Fibroblast of the conjunctiva (primary cell): ENCODE measurements around the gene NOTCH1.

Experiments
- DNase-seq: peaks from one replicate; pipeline ENCODE4 v3.0.0-alpha.2; 2010; ENCODE audit warnings: low read depth

NOTCH1 gene

DNA sequence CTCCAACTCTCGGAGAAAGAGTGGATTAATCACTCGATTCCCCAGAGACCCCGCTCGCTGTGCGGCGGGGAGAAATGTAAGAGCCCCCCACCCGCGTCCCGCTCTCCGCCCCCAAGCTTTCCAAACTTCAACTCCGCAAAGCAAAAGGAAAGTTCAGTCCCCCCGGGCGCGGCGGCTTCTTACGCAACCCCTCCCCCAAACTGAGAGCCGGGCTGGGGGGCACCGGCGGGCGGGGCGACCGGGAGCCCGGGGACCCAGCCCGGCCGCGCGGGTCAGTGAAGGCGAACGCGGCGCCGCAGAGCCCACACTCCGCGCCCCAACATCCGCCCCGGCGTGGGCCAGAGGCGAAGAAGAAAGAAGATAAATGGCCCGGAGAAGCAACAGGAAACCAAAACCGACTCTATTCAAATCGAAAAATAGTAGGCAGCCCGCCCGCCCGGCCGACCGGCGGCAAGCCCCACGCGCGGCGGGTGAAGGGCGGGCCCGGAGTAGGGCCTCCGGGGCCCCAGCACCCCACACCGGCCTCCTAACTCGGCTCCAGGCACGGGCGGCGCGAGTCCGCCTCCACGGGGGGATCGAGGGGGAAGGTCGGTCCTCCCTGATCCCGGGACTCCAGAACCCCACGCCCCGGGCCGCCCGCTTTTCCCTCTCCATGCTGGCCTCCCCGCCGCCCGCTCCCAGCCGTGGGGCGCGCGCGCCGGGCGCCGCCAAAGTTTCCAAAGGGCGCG, 720 bp downstream of the NOTCH1 start:
- no peak for DNase-seq

DNA sequence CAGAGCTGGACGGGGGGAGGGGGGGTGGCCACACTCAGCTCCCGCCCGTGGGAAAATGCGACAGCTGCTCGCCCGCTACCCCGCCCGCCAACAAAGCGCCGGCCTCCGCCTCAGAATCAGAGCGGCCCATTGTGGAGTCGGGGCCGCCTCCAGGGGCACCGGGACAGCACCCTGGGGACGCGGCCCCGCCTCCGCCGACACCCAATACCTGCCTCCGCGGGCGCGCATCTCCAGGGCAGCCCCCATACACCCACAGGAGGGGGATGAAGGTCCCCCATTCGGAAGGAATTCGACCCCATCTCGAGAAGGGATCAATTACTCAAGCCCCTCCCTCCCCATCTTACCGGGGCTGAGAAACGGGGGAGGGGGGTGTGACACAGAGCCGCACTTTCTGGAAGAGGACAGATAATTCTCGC, 1.3 kb downstream of the NOTCH1 start:
- DNase-seq, result no peak

- DNase-seq, result no peak
Measured at GRCh38 chr9:136543830-136544547, 1.9 kb downstream of the NOTCH1 start.

- DNase-seq, result no peak
Measured at GRCh38 chr9:136543280-136543679, 2.6 kb downstream of the NOTCH1 start.

DNA sequence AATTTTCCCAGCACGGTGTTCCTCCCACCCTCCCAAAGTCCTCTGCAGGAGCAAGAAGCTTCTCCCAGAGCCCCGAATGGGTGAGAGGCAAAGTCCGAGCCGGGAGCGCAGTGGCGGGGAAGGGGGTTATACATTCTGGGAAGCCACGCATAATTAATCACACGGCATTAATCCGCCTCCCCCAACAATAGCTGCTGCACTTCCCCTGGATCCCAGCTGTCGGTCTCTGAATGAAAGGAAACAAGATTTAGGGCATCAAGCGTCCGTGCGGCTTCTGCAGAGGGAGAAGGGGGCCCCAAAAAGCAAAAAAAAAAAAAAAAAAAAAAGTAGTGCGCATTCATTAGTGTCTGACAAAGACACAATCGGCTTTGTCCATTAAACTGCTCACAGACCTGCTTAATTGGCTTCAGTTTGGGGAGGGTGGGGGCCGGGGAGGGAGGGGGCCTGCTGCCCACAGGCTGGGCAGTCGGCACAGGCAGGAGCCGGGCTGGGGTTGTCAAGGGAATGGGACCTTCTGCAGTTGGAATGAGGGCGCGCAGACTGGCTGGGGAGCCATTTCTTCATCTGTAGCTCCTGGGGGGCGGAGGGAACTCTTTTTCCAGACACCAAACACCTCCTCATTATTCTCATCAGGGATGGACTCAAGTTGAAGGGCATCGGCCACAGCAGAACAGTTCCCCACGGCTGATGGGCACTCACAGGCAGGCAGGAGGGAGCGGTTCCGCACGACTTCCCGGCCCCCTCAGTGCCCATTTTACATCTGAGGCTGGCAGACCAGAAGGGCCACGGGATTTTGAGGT, 3.4 kb downstream of the NOTCH1 start:
- DNase-seq, result no peak

- DNase-seq, result no peak
Measured at GRCh38 chr9:136541709-136542108, 4.1 kb downstream of the NOTCH1 start.

DNA sequence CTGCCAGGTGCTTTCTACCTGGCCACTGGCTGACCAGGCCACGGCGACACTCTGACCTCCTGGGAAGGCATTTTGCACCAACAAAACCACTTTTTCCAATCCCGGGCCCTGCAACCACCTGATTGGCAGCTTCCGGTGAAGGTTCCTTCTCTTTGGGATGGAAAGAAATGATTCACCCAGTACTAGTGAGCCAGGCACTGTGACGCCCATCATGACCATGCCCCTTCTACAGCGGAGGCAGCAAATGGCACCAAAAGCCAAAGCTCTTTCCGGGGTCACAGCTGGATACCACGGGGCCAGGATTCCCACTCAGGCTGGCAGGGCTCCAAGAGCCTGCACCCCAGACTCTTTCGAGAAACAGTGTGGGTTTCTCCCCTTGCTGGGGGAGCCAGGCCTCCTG, 4.7 kb downstream of the NOTCH1 start:
- DNase-seq, result no peak

- DNase-seq, result no peak
Measured at GRCh38 chr9:136539427-136540421, 6.1 kb downstream of the NOTCH1 start.

DNA sequence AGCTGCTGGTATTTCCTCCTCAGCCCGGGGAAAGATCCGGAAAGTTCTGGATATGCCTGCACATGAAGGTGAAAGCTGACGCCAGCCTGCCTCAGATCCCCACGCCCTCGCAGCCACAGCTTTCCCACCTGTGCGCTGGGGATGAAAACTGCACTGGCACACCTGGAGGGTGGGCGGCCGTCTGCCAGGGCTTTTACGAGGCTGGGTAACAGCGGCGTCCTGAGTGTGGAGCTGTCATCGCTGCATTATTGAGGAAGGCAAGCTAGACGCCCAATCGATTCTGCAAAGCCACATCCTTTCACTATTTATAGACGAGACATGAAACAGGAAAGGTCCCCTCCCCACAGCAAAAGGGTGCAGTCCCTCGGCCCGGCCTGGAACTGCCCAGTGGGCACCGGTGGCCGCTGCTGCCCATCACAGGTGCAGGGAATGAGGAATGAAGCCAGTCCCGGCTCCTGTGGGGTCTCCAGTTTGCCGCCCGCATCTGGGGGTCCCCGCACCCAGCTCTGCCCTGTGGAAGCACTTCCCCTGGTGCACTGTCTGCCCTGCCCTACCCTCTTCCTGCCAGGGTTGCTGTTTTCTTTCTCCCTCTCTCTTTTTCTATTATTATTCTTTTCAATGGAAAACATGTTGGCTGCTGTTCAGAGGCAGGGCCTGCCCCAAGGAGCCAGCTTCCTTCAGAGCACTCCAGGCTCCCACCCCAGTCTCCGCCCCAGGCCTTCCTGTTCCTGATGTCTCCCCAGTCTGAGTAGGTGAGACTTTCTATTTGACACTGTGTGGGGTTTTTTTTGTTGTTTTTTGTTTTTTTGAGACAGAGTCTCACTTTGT, 7.0 kb downstream of the NOTCH1 start:
- no peak for DNase-seq

DNA sequence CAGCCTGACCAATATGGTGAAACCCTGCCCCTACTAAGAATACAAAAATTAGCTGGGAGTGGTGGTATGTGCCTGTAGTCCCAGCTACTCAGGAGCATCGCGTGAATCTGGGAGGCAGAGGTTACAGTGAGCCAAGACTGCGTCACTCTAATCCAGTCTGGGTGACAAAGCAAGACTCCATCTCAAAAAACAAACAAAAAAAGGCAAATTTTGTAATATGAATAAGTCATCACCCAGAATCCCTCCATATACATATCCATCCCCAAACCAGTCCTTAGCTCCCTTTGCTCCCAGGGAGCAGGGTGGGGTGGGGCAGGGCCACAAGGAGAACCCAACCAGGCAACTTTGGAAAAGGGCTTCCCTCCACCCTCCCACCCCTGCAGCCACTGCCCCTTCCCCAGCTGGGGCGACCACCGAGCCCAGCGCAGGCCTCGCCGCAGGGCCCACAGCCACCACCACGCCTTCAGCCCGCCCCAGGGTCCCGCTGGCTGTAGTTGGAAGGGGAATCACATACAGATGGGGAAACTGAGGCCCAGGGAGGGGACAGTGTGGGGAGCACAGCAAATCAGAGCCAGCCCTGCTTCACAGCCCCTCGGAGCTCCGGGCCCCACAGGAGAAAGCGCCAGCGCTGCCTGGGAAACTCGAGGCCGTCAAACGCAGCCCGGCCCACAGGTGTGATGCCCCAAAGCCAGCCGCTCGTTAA, 7.8 kb downstream of the NOTCH1 start:
- no peak for DNase-seq

- DNase-seq, result no peak
Measured at GRCh38 chr9:136537411-136537810, 8.4 kb downstream of the NOTCH1 start.

DNA sequence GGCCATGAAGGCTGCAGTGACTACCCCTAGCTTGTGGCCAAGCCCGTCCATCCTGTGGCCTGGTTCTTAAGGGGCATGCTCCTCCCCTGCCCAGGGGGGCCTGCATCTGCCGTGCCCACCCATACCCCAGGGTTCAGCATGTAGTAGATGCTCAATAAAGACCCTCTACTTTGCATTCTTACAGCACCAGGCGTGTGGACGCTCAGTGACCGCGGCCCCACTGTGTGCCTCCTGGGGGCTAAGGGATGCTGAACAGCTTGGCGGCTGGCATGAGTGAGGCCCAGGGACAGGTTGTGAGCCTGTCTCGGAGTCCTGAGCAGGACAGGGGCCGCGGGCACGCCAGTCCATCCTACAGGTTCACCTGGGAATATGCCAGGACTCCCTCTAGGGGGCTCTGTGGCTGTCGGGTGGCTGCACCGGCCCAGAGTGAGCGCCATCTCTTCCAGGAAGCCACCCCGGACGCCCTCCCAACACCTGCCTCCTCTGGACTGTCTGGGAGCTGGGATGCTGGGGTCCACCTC, 9.1 kb downstream of the NOTCH1 start:
- no peak for DNase-seq

DNA sequence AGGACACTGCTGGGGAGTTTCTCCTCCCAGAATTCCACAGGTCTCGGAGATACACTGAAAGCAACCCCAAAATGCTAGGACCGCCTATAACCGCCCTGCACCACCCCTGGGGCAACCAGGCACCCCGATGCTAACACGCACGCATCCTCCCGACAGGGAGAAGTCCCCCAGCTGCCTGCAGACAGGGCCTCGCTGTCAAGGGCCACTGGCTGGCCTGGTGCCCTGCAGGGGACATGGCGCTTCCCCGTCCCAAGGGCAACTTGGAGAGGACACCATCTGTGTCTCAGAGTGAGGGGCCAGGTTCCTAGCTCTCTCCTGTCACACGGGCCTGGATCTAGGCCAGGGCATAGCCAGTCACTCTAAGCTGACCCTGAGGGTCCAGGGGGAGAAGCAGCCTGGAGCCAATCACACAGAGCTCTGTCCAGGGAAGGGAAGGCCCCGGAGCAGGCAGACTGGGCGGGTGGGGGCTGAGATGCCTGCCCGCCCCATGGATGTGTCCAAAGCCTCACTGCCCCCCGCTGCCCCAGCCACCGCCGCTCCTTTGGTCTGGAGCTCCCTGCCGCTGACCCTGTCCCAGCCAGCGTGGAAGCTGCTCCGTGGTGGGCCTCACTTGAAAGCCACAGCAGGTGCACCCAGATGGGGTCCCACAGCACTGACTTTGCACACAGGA, 9.7 kb downstream of the NOTCH1 start:
- no peak for DNase-seq

GRCh38 chr9:136535070-136535469, 10.8 kb downstream of the NOTCH1 start:
- DNase-seq, result no peak

DNA sequence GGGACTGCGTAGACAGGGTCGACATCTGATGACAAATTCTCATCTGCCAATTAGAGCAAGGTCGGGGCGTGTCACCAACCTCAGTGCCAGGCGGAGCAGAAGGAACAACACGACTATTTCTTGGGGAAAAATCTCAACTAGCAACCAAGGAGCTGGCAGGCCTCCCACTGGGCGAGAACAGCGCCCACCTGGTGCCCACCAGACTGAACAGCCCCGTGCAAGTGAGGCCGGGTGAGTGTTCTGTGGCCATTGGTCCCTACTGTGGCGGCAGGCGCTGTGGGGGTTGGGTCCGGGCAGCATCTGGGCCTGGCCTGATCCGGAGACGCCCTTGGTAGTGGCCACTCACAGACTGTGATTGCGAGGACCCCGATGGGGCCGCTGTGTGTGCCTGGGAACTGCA, 11.5 kb downstream of the NOTCH1 start:
- no peak for DNase-seq

GRCh38 chr9:136533775-136534157, 12.1 kb downstream of the NOTCH1 start:
- DNase-seq, result no peak

DNA sequence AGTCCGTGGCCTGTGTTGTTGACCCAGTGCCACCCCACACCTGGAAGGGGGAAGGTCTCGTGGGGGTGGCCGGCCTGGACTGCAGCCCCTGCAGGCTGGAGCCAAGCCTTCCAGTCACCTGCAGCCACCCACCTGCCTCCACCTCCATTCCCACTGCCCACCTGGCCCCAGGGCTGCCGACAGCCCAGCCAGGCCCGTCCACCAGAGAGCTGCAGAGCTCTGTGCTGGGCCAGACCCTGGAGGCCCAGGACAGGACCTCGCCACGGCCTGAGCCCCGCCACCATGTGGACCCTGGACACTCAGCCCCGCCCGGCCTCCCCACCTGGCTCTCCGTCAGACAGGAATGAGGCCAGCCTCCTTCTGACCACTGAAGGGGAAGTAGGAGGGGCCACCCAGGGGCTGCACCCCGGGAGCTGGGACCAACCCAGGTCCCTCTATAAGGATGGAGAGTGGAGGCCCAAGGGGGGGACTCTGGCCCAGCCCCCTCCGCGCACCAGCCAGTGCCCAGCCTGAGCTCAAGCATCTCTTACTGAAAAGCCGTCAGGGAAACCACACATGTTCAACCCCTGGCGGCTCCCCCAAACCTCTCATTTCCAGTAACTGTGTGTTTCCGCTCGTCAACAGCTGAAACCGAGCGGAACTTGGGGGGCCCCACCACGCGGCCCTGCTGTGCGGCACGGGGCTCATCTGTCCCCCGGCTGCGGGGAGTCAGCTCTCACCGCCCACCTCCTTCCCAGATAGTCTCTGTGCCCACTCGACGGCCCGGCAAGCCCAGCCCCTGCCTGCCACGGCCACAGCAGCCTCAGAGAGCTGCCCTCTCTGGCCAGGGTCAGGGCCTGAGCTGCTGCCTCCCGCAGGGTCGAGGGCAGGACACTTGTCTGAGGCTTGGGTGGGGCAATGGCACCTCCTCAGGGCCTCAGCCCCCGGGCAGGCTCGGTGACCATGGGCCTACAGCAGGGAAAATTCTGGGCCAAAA, 12.8 kb downstream of the NOTCH1 start:
- DNase-seq, result no peak
